Mesendoderm (in vitro differentiated cells): ENCODE measurements around the gene PTBP2.

Experiments used
- DNase-seq: peaks from one replicate; pipeline ENCODE4 v3.0.0; 2013
- H2AK5ac ChIP-seq: 2 replicates; pipeline ENCODE4 v1.6.1; 2013; ENCODE audit warnings: low read length, inconsistent platforms
- H2BK120ac ChIP-seq: 2 replicates; pipeline ENCODE4 v1.6.1; 2013; ENCODE audit warnings: low read depth, mild to moderate bottlenecking, low read length, moderate library complexity, mixed read lengths
- H2BK15ac ChIP-seq: replicated peaks from 2 replicates; pipeline ENCODE4 v1.6.1; 2013; ENCODE audit warnings: low read depth, mild to moderate bottlenecking, moderate library complexity
- H2BK5ac ChIP-seq: 2 replicates; pipeline ENCODE4 v1.6.1; 2013; ENCODE audit warnings: low read length, inconsistent platforms
- H3K18ac ChIP-seq: 2 replicates; pipeline ENCODE4 v1.6.1; 2013; ENCODE audit warnings: mild to moderate bottlenecking, low read length, mixed read lengths
- H3K23ac ChIP-seq: one replicate; pipeline ENCODE4 v1.6.1; 2013; ENCODE audit warnings: low read length
- H3K27ac ChIP-seq: 2 replicates; pipeline ENCODE4 v1.5.1; 2013; ENCODE audit warnings: low read depth, mild to moderate bottlenecking, inconsistent platforms, low read length, moderate library complexity
- H3K27me3 ChIP-seq: 2 replicates; pipeline ENCODE4 v1.6.1; 2013; ENCODE audit warnings: low read length, control low read depth, mild to moderate bottlenecking, inconsistent platforms; ENCODE audit not compliant: insufficient read depth, poor library complexity
- H3K36me3 ChIP-seq: 2 replicates; pipeline ENCODE4 v1.6.1; 2013; ENCODE audit warnings: low read length, inconsistent platforms; ENCODE audit not compliant: control insufficient read depth, insufficient read depth
- H3K4ac ChIP-seq: one replicate; pipeline ENCODE4 v1.6.1; 2013; ENCODE audit warnings: low read depth, mild to moderate bottlenecking, low read length, moderate library complexity
- H3K4me1 ChIP-seq: 2 replicates; pipeline ENCODE4 v1.6.1; 2013; ENCODE audit warnings: low read depth, low read length, inconsistent platforms; ENCODE audit not compliant: control insufficient read depth
- H3K4me2 ChIP-seq: 2 replicates; pipeline ENCODE4 v1.6.1; 2013; ENCODE audit warnings: low read length
- H3K4me3 ChIP-seq: 2 replicates; pipeline ENCODE4 v1.5.1; 2013; ENCODE audit warnings: mild to moderate bottlenecking, low read length
- H3K56ac ChIP-seq: one replicate; pipeline ENCODE4 v1.6.1; 2013; ENCODE audit warnings: low read length
- H3K79me1 ChIP-seq: 2 replicates; pipeline ENCODE4 v1.6.1; 2013; ENCODE audit warnings: low read length, inconsistent platforms
- H3K79me2 ChIP-seq: 2 replicates; pipeline ENCODE4 v1.6.1; 2013; ENCODE audit warnings: mild to moderate bottlenecking, low read length; ENCODE audit not compliant: control insufficient read depth, insufficient read depth
- H3K9ac ChIP-seq: 2 replicates; pipeline ENCODE4 v1.6.1; 2013; ENCODE audit warnings: low read length, inconsistent platforms
- H4K5ac ChIP-seq: one replicate; pipeline ENCODE4 v1.6.1; 2013; ENCODE audit warnings: low read length
- H4K8ac ChIP-seq: one replicate; pipeline ENCODE4 v1.6.1; 2013; ENCODE audit warnings: low read depth, mild to moderate bottlenecking, control low read depth, low read length, moderate library complexity
- WGBS: extraction: QIAGEN DNeasy Blood & Tissue Kit; methylation state at CpG from one replicate; pipeline ENCODE4 v1.1.7; 2013; ENCODE audit warnings: low lambda C conversion rate, missing lambda C conversion rate; ENCODE audit not compliant: insufficient coverage; ENCODE audit errors: extremely low coverage; 5-methylcytosine and 5-hydroxymethylcytosine counted together

The PTBP2 gene

GRCh38 chr1:96710708-96711477, 10.7 kb upstream of the PTBP2 start:
- no CpG with 5 or more reads among the region's 4 CpGs for WGBS
- Histone ChIP-seq H4K8ac (no peak overlapping the region), H3K18ac (no peak overlapping the region), H3K9ac (no peak overlapping the region), H3K4ac (no peak overlapping the region), H3K36me3 (no peaks in the 10 kb centered on the region), H3K56ac (no peak overlapping the region), H3K27ac (no peak overlapping the region), H3K79me1 (no peaks in the 10 kb centered on the region), H3K4me2 (no peak overlapping the region), H3K27me3 (no peaks in the 10 kb centered on the region), H2BK120ac (no peak overlapping the region), H2AK5ac (no peak overlapping the region), H3K23ac (no peak overlapping the region), H4K5ac (no peak overlapping the region), H2BK5ac (no peak overlapping the region), H2BK15ac (no peak overlapping the region), H3K79me2 (no peaks in the 10 kb centered on the region), H3K4me1 (no peaks in the 10 kb centered on the region), H3K4me3 (no peak overlapping the region)
- DNase-seq: no peak

DNA sequence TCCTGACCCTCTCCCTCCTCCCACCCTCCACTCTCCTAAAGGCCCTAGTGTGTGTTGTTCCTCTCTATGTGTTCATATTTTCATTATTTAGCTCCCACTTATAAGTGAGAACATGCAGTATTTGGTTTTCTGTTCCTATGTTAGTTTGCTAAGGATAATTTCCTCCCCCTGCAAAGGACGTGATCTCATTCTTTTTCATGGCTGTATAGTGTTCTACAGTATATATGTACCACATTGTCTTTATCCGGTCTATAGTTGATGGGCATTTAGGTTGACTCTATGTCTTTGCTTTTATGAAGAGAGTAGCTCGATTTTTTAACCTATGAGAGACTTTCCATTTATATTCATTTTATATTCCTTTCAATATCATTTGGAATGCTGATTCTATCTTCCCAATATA, 7.9 kb upstream of the PTBP2 start:
- Histone ChIP-seq H3K36me3 (no peaks in the 10 kb centered on the region), H3K9ac (no peak overlapping the region), H3K79me2 (no peaks in the 10 kb centered on the region), H2BK5ac (no peak overlapping the region), H3K18ac (no peak overlapping the region), H2AK5ac (no peak overlapping the region), H3K4me2 (no peak overlapping the region), H3K27me3 (no peaks in the 10 kb centered on the region), H2BK15ac (no peak overlapping the region), H4K8ac (no peak overlapping the region), H3K27ac (no peak overlapping the region), H3K56ac (no peak overlapping the region), H2BK120ac (no peak overlapping the region), H3K23ac (no peak overlapping the region), H3K4me1 (no peaks in the 10 kb centered on the region), H3K4ac (no peak overlapping the region), H4K5ac (no peak overlapping the region), H3K4me3 (no peak overlapping the region), H3K79me1 (no peaks in the 10 kb centered on the region)
- DNase-seq: no peak
- no CpG with 5 or more reads among the region's 3 CpGs for whole genome bisulfite sequencing

- no peak overlapping the region for H2BK5ac ChIP-seq
- H2BK120ac ChIP-seq: no peak overlapping the region
- no peak overlapping the region for H2BK15ac ChIP-seq
- H3K56ac ChIP-seq: no peak overlapping the region
- no peak overlapping the region for H4K8ac ChIP-seq
- no peaks in the 10 kb centered on the region for H3K27me3 ChIP-seq
- no peaks in the 10 kb centered on the region for H3K4me1 ChIP-seq
- no peaks in the 10 kb centered on the region for H3K36me3 ChIP-seq
- no peak overlapping the region for H3K27ac ChIP-seq
- H3K79me2 ChIP-seq: no peaks in the 10 kb centered on the region
- H3K4me3 ChIP-seq: no peak overlapping the region
- H3K9ac ChIP-seq: no peak overlapping the region
- H3K79me1 ChIP-seq: no peaks in the 10 kb centered on the region
- H4K5ac ChIP-seq: no peak overlapping the region
- no peak overlapping the region for H3K4me2 ChIP-seq
- no peak for DNase-seq
- no peak overlapping the region for H3K4ac ChIP-seq
- no CpG with 5 or more reads among the region's 2 CpGs for WGBS
- H3K23ac ChIP-seq: no peak overlapping the region
- no peak overlapping the region for H2AK5ac ChIP-seq
- H3K18ac ChIP-seq: no peak overlapping the region
Observed at GRCh38 chr1:96714881-96715280, 6.7 kb upstream of the PTBP2 start.

DNA sequence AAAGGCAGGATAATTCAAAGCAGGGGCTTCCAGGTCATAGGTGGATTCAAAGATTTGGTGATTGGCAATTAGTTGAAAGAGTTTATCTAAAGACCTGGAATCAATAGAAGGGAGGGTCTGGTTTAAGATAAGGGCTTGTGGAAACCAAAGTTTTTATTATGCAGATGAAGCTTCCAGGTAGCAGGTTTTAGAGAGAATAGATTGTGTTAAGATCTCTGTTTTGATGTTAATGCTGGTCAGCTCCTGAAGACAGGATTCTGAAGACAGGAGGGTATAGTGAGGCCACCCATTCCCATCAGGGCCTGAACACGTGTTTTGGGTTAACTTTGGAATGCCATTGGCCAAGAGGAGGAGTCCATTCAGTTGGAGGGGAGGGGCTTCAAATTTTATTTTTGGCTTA, 6.1 kb upstream of the PTBP2 start:
- no peak overlapping the region for H3K9ac ChIP-seq
- H3K4me3 ChIP-seq: no peak overlapping the region
- H4K5ac ChIP-seq: no peak overlapping the region
- no peaks in the 10 kb centered on the region for H3K79me1 ChIP-seq
- no peak overlapping the region for H3K27ac ChIP-seq
- H2AK5ac ChIP-seq: no peak overlapping the region
- no peak overlapping the region for H3K56ac ChIP-seq
- no peaks in the 10 kb centered on the region for H3K79me2 ChIP-seq
- H4K8ac ChIP-seq: no peak overlapping the region
- no peak overlapping the region for H3K18ac ChIP-seq
- no CpG with 5 or more reads among the region's 1 CpG for WGBS
- no peak overlapping the region for H2BK5ac ChIP-seq
- H3K27me3 ChIP-seq: no peaks in the 10 kb centered on the region
- H2BK120ac ChIP-seq: no peak overlapping the region
- H3K4ac ChIP-seq: no peak overlapping the region
- no peak overlapping the region for H3K4me2 ChIP-seq
- no peak overlapping the region for H3K23ac ChIP-seq
- no peaks in the 10 kb centered on the region for H3K36me3 ChIP-seq
- no peak overlapping the region for H2BK15ac ChIP-seq
- H3K4me1 ChIP-seq: no peaks in the 10 kb centered on the region
- peak; percentile 77 for DNase-seq

DNA sequence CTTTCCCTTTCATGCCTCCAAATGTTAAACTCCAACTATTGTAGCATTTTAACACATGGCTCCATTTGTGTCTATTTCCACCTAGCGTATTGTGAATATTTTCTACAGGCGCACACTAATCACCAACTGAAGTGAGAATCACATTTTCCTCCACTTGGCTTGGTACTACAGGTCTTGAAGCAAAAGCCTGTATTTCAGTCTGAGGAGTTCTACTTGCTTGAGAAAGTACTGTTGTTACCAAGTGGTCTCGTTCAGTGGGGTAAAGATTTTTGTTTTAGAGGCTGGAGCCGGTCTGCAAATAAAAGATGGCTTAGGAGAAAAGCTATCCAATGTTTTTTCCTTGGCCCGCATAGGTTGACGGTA, 550 bp upstream of the PTBP2 start:
- Histone ChIP-seq H3K4me2 (peak overlapping the region; percentile 66), H3K27ac (peak overlapping the region; percentile 94), H3K36me3 (no peaks in the 10 kb centered on the region), H3K27me3 (no peaks in the 10 kb centered on the region), H2BK5ac (no peak overlapping the region), H3K4me3 (peak overlapping the region; percentile 42), H3K23ac (no peak overlapping the region), H4K5ac (peak overlapping the region; percentile 33), H2BK15ac (no peak overlapping the region), H3K9ac (peak overlapping the region; percentile 95), H2AK5ac (no peak overlapping the region), H3K56ac (peak overlapping the region; percentile 85), H4K8ac (no peak overlapping the region), H3K18ac (peak overlapping the region; percentile 90), H3K79me2 (peaks cover 24% of the 10 kb centered on the region), H3K4me1 (peaks cover 2% of the 10 kb centered on the region), H3K79me1 (no peaks in the 10 kb centered on the region), H2BK120ac (no peak overlapping the region), H3K4ac (peak overlapping the region; percentile 77)
- DNase-seq: no peak
- no CpG with 5 or more reads among the region's 6 CpGs for WGBS
